Measurements from ENCODE around the gene TVP23A.
"Not testable (repeated sequence)": the region's sequence is repeated elsewhere in the genome, so short reads cannot be mapped to it uniquely, and the experiment has no call there.

Gene TVP23A

DNA sequence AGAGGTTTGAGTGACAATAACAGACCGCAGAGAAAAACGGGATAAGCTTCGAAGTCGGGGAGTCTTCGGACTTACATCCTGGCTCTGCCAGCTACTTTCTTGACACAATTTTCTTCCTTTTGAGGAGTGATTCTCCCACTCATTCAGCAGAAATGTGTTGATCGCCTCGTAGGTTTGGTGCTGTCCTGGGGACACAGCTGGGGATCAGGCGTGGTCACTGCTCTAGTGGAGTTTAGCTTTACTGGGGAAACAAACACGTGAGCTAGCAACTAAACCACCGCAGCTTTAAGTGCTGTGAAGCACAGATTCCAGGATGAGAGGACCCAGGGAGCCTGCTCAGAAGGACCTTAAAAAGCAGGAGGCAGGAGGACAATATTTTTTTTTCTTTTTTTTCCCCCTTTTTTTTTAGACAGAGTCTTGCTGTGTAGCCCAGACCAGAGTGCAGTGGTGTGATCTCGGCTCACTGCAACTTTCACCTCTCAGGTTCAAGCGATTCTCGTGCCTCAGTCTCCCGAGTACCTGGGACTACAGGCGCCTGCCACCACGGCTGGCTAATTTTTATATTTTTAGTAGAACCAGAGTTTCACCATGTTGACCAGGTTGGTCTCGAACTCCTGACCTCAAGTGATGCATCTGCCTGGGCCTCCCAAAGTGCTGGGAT lies 74.1 kb downstream of the TVP23A start:
- DNase-seq, result peak; percentile 73

DNA sequence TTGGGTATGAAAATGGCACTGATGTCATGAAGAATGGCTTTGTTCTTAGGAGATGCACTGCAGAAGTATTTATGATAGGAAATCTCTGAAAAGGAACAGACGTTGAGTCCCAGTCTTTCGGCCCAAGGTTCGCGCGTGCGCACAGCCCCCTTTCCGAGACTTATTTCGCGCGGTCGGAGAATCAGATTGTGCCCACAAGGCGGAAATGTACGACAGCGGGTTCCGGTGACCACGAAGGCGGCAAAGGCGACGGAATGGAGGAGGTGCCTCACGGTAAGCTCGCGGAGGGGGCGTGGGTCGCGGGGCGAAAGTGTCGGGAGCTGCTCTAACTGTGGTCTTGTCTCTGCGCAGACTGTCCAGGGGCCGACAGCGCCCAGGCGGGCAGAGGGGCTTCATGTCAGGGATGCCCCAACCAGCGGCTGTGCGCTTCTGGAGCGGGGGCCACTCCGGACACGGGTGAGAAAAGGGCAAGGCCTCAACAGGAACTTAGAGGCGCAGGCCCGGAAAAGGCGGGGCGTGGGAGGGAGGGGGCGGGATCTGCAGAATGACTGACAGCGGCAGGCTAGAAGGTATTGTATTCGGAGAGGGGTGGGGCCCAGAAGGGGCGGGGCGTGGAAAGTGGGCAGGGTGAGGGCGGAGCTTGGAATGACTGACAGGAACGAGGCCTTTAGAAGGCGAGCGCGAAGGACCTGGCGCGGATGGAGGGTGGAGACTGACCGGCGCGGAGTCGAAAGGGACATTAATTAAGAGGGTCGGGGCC lies 74.8 kb downstream of the TVP23A start, which contains the start of gene NUBP1:
Gene NUBP1 (plus strand): TSS at position 233 of the 760 bp plus-strand sequence. CDS start 22 bp downstream, at position 255.
- DNase-seq, result peak; percentile 97

DNA sequence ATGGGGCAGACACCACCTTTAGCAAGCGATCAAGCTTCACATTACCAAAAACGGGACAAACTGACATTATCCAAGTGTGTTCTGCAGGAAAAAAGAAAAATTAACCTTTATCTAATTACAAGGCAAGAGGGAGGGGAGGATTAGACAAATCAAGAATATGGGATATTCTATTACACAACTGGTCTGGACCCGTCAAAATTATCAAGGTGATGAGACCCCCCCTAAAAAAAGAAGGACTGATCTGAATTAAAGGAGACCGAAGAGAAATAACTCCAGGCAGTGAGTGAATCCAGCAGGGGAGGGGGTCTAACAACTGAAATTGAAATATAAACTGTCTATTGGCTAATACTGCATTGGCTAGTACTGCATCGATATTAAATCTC lies 75.4 kb downstream of the TVP23A start:
- DNase-seq, result no peak

DNA sequence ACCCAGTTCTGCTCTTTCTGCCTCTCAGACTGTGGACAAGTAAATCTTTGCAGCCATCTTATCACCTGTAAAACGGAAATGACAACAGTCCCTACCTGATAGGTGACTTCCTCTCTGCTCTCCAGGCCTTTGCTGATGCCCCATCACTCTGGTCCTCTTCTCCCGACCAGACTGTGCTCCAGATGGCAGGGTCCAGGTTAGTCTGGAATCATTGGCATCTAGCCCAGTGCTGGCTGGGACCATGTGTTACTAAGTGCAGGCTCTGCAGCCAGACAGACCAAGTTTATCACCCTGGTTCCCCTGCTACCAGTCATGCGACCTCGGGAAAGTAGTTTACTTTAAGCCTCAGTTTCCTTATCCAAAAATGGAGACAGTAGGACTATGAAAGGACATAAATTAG lies 76.8 kb downstream of the TVP23A start:
- DNase-seq, result no peak

DNA sequence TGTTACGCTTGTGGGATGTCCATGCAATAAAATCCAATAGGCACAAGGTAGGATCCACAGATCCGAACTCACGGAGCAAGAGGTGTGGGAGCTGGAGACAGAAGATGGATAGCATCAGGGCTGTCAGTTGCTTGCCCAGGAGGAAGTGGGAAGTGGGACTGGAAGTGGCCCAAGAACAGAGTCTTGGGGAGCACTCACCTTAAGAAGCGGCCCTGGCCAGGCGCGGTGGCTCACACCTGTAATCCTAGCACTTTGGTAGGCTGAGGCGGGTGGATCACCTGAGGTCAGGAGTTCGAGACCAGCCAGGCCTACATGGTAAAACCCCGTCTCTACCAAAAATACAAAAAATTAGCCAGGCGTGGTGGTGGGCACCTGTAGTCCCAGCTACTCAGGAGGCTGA lies 77.3 kb downstream of the TVP23A start:
- not testable (repeated sequence) for DNase-seq

DNA sequence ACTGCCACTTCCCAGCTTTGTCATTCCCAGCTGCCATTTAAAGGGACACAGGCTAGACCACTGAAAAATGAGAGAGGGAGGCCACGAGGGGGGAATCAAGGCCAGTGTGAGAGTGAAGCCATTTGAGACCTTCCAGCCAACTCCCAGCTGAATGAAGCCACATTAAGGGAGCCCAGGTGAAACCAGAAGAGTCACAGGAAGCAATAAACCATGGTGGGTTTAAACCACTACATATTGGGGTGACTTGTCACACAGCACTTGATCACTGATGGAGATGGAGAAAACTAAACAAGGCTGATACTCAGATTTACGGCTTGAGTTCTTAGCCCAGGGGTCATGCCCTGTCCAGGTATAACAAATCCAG lies 77.8 kb downstream of the TVP23A start:
- DNase-seq, result no peak

DNA sequence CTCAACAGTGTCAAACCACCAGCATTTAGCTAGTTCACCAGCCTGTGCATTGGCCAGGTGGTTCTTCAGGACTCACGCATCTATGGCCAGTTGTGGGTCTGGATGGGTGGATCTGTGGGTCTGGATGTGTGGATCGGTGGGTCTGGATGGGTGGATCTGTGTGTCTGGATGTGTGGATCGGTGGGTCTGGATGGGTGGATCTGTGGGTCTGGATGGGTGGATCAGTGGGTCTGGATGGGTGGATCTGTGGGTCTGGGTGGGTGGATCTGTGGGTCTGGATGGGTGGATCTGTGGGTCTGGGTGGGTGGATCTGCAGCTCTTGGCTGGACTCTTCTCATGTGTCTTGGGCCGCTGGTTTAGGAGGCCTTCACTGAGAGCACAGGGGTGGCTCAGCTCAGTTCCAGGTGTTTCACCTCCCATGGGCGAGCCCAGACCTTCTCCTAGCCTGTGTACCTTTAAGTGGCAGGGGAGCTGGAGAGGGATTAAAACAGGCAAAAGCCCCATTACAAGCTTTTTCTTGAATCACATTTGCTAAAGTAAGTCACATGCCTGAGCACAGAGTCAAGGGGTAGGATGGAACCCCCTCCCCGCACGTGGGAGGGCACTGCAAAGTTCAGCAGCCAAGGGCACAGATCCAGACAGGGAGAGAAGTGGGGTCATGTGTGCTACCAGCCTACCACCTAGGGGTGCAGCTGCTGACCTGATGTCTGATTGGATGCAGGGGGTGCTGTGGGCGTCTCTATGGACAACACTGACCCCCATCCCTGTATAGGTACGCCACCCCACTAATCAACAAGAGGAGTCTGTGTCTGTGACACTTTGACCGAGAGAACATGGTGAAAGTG lies 78.4 kb downstream of the TVP23A start:
- no peak for DNase-seq

DNA sequence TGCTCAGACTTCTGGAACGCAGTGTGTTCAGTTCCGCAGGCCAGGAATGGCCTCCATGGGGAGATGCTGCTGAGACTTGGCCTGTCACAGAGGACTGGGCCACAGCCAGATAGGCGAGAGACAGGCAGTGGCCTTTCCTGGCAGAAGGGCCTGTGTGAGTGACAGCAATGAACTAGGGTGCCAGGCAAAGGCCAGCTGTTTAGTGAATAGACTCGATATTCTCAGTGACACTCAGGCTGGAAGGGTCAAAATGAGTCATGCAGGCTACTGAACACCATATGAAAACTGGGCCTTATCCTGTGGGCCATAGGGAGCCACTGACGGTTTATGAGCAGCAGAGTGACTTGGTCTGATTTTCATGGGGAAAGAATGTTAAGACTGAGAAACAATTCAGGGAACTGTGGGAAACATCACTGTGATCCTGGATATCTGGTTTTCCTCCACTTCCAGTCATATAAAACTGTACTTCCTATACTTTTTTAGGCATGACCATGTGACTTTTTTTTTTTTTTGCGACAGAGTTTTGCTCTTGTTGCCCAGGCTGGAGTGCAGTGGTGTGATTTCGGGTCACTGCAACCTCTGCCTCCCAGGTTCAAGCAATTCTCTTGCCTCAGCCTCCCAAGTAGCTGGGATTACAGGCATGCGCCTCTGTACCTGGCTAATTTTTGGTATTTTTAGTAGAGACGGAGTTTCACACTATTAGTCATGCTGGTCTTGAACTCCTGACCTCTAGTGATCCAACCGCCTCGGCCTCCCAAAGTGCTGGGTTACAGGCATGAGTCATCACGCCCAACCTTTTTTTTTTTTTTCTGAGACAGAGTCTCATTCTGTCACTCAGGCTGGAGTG lies 80.1 kb downstream of the TVP23A start:
- peak; percentile 80 for DNase-seq

DNA sequence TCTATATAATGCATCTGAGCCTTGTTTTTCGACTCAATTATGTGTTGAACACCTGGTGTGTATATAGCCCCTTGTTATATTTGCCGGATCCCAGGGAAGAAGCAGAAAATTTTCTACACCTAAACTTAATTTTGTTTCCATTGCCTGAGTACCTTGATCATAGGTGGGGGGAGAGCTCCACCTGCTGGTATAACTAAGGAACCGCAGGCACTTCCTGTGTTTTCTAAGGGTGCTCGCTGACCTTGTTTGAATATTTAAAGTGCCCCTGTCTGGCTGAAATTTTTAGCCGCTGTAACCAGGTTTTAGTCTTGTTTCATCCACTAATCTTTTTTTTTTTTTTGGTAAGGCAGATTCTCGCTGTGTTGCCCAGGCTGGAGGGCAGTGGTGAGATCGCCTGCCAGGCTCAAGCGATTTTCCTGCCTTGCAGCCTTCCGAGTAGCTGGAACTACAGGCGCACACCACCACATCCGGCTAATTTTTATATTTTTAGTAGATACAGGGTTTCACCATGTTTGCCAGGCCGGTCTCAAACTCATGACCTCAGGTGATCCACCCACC lies 81.4 kb downstream of the TVP23A start:
- DNase-seq, result peak; percentile 60

DNA sequence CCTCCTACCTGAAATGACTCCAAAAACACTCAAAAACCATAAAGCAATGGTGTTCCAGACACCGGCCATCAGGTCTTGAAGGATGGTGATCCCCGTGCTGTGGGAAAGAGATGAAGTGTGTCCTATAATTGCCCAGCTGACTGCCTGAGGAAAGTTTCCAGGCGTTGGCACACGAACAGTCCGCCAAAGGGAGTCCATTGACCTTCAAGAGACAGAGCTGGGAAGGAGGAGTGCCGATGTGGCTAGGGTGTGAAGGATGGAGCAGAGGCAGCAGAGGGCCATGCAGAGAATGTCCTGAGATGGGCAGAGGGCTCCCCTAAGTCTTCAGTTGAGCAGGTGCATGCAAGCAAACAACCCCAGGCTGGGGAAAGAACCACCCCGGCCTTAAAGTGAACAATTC lies 86.8 kb downstream of the TVP23A start:
- no peak for DNase-seq

DNA sequence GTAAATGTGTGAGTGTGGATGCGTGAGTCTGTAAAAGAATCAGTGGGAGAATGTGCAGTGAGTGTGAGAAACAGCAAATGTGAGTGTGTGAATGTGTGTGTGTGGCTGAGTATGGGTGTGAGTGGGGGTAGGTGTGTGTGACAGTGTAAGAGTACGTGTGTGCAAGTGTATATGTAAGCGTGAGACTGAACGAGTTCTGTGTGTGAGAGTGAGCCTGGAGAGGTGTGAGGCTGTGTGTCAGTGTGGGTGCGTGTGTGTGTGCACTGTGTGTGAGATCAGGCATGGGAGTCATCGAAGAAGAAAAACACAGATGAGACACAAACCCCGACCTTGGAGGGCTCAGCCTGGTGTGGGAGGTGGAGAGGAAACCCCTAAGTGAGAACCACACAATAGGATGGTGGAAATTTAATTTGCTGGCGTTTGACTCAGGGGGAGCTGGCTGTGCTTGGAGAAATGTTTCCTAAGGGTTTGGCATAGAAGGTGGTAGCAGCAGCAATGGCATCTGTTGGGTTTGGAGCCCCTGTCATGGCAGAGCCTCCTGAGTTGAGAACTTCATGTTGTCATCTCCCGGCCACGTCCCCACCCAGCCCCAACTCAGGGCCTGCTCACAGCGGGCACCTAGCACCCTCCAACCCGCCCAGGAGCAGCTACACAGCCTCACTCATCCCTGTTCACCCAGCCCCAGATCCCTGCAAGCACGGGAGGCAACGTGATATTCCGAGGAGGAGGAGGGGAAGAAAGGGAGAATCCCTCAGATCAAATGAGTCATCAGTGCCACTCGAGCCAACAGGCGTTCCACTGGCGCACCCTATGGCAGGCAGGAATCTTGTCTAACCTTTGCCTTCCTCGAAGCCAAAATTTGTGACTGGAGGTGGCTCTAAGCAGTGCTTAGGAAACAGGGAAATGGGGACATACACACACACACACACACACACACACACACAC lies 89.2 kb downstream of the TVP23A start:
- peak; percentile 28 for DNase-seq

DNA sequence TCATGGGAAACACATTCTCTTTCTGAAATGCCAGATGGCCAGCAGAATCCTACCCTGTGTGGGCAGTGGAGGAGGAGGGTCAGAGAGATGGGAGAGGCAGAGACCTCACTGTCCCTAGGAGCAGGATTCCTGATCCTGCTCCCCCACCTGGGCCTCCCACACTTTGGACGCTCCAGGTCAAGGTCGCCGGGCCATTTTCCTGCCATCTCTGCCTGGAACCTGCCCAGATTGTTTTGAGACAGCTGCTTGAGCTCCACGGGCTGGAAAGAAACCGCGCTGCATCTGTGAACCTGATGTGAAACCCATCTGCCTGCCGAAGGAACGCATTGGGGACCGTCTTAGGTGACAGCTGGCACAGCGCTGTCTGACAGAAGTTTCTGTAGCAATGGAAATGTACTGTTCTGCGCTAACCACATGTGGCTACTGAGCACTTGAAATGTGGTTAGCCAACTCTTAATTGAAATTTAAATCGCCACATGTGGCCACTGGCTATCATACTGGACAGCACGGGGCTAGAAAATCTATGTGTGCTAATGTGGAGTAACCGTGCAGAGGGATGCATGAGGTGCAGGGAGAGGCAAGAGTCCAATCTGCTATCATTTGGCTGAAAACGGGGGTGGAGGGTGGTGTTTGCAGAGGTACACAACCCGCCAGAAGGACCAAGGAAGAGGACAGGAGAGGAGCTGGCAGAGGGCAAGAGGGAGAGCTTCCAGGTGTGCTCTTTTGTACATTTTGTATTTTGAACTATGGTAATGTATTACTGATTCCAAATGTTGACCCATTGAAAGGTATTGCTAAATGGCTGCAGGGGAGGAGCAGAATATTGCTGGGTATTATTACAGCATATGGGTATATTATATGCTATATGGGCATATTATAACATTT lies 90.3 kb downstream of the TVP23A start:
- DNase-seq, result no peak

Data from fibroblast of skin of back (primary cell).